Muscle layer of colon (tissue), 2 donors: Measurements from ENCODE around the gene SYCP3.

Experiments used
- H3K27ac ChIP-seq: one replicate; pipeline ENCODE4 v1.7.0; 2013; ENCODE audit warnings: low read depth, mild to moderate bottlenecking, low read length, moderate library complexity
- H3K27me3 ChIP-seq, 2 donors: one replicate each; pipeline ENCODE4 v1.7.0; 2013; ENCODE audit warnings: low read length in 2 of 2, mild to moderate bottlenecking in 2 of 2; ENCODE audit not compliant: insufficient read depth in 2 of 2, control insufficient read depth in 1 of 2
- H3K36me3 ChIP-seq: one replicate; pipeline ENCODE4 v1.7.0; 2013; ENCODE audit warnings: mild to moderate bottlenecking, low read length; ENCODE audit not compliant: insufficient read depth
- H3K4me1 ChIP-seq: one replicate; pipeline ENCODE4 v1.7.0; 2013; ENCODE audit warnings: mild to moderate bottlenecking, low read length; ENCODE audit not compliant: insufficient read depth
- H3K4me3 ChIP-seq, 2 donors: one replicate each; pipeline ENCODE4 v1.7.0; 2013; ENCODE audit warnings: low read length in 2 of 2, low read depth in 1 of 2, mild to moderate bottlenecking in 1 of 2, moderate library complexity in 1 of 2
- H3K9ac ChIP-seq: one replicate; pipeline ENCODE4 v1.7.0; 2013; ENCODE audit warnings: low read length
- H3K9me3 ChIP-seq: one replicate; pipeline ENCODE4 v1.7.0; 2013; ENCODE audit warnings: mild to moderate bottlenecking, low read length
- donor health status: abdominal sarcoma.
- donor health status: Adenocarcinoma of cecum.

Gene SYCP3

DNA sequence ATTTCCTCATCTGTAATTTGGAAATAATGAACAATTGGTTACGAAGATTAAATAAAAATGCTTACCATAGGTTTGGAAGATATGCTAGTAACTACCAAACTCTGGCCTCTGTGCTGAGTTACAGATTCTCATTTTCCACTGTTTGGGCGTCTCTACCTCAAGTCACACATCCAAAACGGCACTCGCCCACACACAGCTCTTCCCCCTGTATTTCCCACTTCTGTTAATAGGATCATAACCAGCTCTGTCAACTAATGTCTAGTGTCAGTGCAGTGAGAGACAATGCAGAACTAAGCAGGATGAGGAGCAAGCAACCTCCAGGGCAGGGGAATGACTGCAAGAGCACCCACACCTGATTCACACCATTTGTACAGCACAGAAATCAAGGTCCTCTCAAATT lies 10.9 kb upstream of the SYCP3 start:
- Histone ChIP-seq H3K27me3 (no peaks in the 10 kb centered on the region), H3K9ac (no peak overlapping the region), H3K4me3 (no peak overlapping the region), H3K9me3 (no peaks in the 10 kb centered on the region), H3K4me1 (no peaks in the 10 kb centered on the region), H3K36me3 (peaks cover 23% of the 10 kb centered on the region), H3K27ac (no peak overlapping the region)

GRCh38 chr12:101749657-101750056 lies 10.4 kb upstream of the SYCP3 start:
- no peaks in the 10 kb centered on the region for H3K9me3 ChIP-seq
- no peak overlapping the region for H3K27ac ChIP-seq
- no peak overlapping the region for H3K9ac ChIP-seq
- no peak overlapping the region for H3K4me3 ChIP-seq
- no peaks in the 10 kb centered on the region for H3K4me1 ChIP-seq
- H3K36me3 ChIP-seq = peaks cover 23% of the 10 kb centered on the region
- no peaks in the 10 kb centered on the region for H3K27me3 ChIP-seq

GRCh38 chr12:101748907-101749306 lies 9.6 kb upstream of the SYCP3 start:
- H3K27ac ChIP-seq = no peak overlapping the region
- no peaks in the 10 kb centered on the region for H3K9me3 ChIP-seq
- no peaks in the 10 kb centered on the region for H3K4me1 ChIP-seq
- no peak overlapping the region for H3K4me3 ChIP-seq
- peaks cover 28% of the 10 kb centered on the region for H3K36me3 ChIP-seq
- H3K27me3 ChIP-seq = no peaks in the 10 kb centered on the region
- no peak overlapping the region for H3K9ac ChIP-seq

GRCh38 chr12:101747697-101748096 lies 8.4 kb upstream of the SYCP3 start:
- Histone ChIP-seq H3K4me1 (no peaks in the 10 kb centered on the region), H3K27ac (no peak overlapping the region), H3K9ac (no peak overlapping the region), H3K36me3 (peaks cover 35% of the 10 kb centered on the region), H3K9me3 (no peaks in the 10 kb centered on the region), H3K27me3 (no peaks in the 10 kb centered on the region), H3K4me3 (no peak overlapping the region)

DNA sequence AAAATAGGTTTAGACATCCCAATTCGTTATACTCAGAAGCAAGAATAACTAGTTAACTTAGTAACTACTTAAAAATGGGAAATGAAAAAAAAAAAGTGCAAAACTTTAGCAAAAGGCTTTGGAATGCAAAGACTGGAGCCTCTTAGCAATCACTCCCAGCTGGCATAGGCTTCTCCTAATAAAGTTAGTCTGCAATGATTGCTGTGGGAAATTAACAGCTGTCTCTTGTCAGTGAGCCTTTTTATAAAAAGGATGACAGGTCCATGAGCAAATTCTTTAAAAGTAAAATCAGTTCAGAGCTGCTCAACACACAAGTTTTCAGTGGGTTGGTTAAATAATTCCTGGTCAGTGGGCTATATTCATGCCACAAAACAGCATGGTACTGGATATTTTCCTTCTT lies 7.4 kb upstream of the SYCP3 start:
- Histone ChIP-seq H3K36me3 (peaks cover 31% of the 10 kb centered on the region), H3K9ac (no peak overlapping the region), H3K4me1 (no peaks in the 10 kb centered on the region), H3K4me3 (no peak overlapping the region), H3K27me3 (no peaks in the 10 kb centered on the region), H3K27ac (no peak overlapping the region), H3K9me3 (no peaks in the 10 kb centered on the region)

GRCh38 chr12:101746196-101746595 lies 6.9 kb upstream of the SYCP3 start:
- H3K4me1 ChIP-seq = no peaks in the 10 kb centered on the region
- peaks cover 31% of the 10 kb centered on the region for H3K36me3 ChIP-seq
- no peak overlapping the region for H3K4me3 ChIP-seq
- no peak overlapping the region for H3K9ac ChIP-seq
- H3K27ac ChIP-seq = no peak overlapping the region
- no peaks in the 10 kb centered on the region for H3K9me3 ChIP-seq
- H3K27me3 ChIP-seq = no peaks in the 10 kb centered on the region

DNA sequence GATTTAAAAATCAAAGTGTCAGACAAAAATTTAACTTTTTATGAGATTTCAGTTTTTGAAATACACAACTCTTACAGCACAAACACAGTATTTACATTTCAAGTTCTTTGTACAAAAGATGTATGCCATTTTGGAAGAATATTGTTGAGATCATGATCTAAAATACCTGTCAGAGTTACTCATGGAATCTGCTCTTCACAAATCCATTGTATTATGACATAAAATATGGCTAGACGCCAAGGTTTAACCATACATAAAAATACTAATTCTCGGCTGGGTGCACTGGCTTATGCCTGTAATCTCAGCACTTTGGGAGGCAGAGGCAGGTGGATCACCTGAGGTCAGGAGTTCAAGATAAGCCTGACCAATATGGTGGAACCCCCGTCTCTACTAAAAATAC lies 6.2 kb upstream of the SYCP3 start:
- H3K4me1 ChIP-seq = no peaks in the 10 kb centered on the region
- peaks cover 24% of the 10 kb centered on the region for H3K36me3 ChIP-seq

GRCh38 chr12:101743724-101744472 lies 4.6 kb upstream of the SYCP3 start:
- no peak overlapping the region for H3K27ac ChIP-seq
- no peak overlapping the region for H3K9ac ChIP-seq
- peaks cover 21% of the 10 kb centered on the region for H3K36me3 ChIP-seq
- H3K27me3 ChIP-seq = no peaks in the 10 kb centered on the region
- no peaks in the 10 kb centered on the region for H3K4me1 ChIP-seq
- H3K4me3 ChIP-seq = no peak overlapping the region
- H3K9me3 ChIP-seq = no peaks in the 10 kb centered on the region

More for the DNA sequence above, 6.2 kb upstream of the SYCP3 start:
- Histone ChIP-seq H3K4me3 (no peak overlapping the region), H3K9me3 (no peaks in the 10 kb centered on the region), H3K27me3 (no peaks in the 10 kb centered on the region), H3K27ac (no peak overlapping the region), H3K9ac (no peak overlapping the region)

DNA sequence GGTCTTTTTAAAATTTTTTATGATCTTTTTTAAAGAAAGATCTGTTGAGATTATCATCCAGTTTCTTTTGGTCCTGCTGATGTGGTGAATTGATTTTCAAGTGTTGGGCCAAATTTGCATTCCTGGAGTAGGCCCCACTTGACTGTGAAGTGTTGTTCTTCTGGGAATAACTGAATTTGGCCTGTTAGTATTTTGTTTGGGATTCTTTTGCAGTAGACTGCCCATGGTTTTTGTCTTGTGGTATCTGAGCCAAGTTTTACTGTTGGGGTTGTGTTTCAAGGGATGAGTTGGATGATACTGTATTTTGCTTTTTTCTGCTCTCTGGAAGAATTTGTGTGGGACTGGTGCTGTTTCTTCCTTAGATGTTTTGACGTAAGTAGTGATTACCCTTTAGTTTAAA lies 4.0 kb upstream of the SYCP3 start:
- Histone ChIP-seq H3K4me3 (no peak overlapping the region), H3K36me3 (peaks cover 17% of the 10 kb centered on the region), H3K9ac (no peak overlapping the region), H3K9me3 (no peaks in the 10 kb centered on the region), H3K27me3 (no peaks in the 10 kb centered on the region), H3K4me1 (no peaks in the 10 kb centered on the region), H3K27ac (no peak overlapping the region)

- no peaks in the 10 kb centered on the region for H3K9me3 ChIP-seq
- H3K9ac ChIP-seq = no peak overlapping the region
- no peaks in the 10 kb centered on the region for H3K4me1 ChIP-seq
- H3K27me3 ChIP-seq = no peaks in the 10 kb centered on the region
- H3K27ac ChIP-seq = no peak overlapping the region
- H3K36me3 ChIP-seq = peaks cover 16% of the 10 kb centered on the region
- no peak overlapping the region for H3K4me3 ChIP-seq
These were observed 1.7 kb upstream of the SYCP3 start for GRCh38 chr12:101740980-101741379.

GRCh38 chr12:101740566-101740965 lies 1.3 kb upstream of the SYCP3 start:
- Histone ChIP-seq H3K9ac (no peak overlapping the region), H3K4me3 (no peak overlapping the region), H3K4me1 (no peaks in the 10 kb centered on the region), H3K27me3 (no peaks in the 10 kb centered on the region), H3K27ac (no peak overlapping the region), H3K36me3 (peaks cover 16% of the 10 kb centered on the region), H3K9me3 (no peaks in the 10 kb centered on the region)

GRCh38 chr12:101737476-101737875 lies 1.8 kb downstream of the SYCP3 start:
- Histone ChIP-seq H3K4me3 (no peak overlapping the region), H3K9ac (no peak overlapping the region), H3K4me1 (no peaks in the 10 kb centered on the region), H3K36me3 (peaks cover 4% of the 10 kb centered on the region), H3K27ac (no peak overlapping the region), H3K9me3 (no peaks in the 10 kb centered on the region), H3K27me3 (no peaks in the 10 kb centered on the region)
